ENCODE measurements around the gene ZEB2.

- TF ChIP-seq CTCF (IDR thresholded peaks at IDR 0.05; ENCODE audit: low read length) (no peak), EZH2 (IDR thresholded peaks at IDR 0.05; ENCODE audit: borderline replicate concordance, low read length) (no peak)
Observed at GRCh38 chr2:144554492-144555210, 34.7 kb upstream of the ZEB2 start.
